Subcutaneous abdominal adipose tissue (tissue), 5 donors: ENCODE measurements around the gene NTM.

Source experiments
- H3K27ac ChIP-seq: one replicate; pipeline ENCODE4 v1.7.0; 2013; ENCODE audit warnings: low read depth, mild to moderate bottlenecking, inconsistent platforms, low read length, moderate library complexity
- H3K27me3 ChIP-seq, 5 donors: one replicate each; pipeline ENCODE4 v1.7.0; 2013; ENCODE audit warnings: low read length in 5 of 5, inconsistent platforms in 1 of 5; ENCODE audit not compliant: control insufficient read depth in 5 of 5, insufficient read depth in 4 of 5
- H3K36me3 ChIP-seq, 5 donors: one replicate each; pipeline ENCODE4 v1.7.0; 2013; ENCODE audit warnings: low read length in 5 of 5; ENCODE audit not compliant: control insufficient read depth in 5 of 5, insufficient read depth in 5 of 5
- H3K4me1 ChIP-seq, 5 donors: one replicate each; pipeline ENCODE4 v1.7.0; 2013; ENCODE audit warnings: low read length in 5 of 5, mild to moderate bottlenecking in 3 of 5, moderate library complexity in 1 of 5; ENCODE audit not compliant: control insufficient read depth in 5 of 5, insufficient read depth in 5 of 5
- H3K4me3 ChIP-seq, 5 donors: one replicate each; pipeline ENCODE4 v1.7.0; 2013; ENCODE audit warnings: low read length in 5 of 5, low read depth in 1 of 5
- H3K9ac ChIP-seq, 5 donors: one replicate each; pipeline ENCODE4 v1.7.0; 2013; ENCODE audit warnings: low read length in 5 of 5, mild to moderate bottlenecking in 4 of 5, moderate library complexity in 3 of 5
- H3K9me3 ChIP-seq, 5 donors: one replicate each; pipeline ENCODE4 v1.7.0; 2013; ENCODE audit warnings: low read length in 5 of 5; ENCODE audit not compliant: control insufficient read depth in 5 of 5
- donor health status: healthy.
- donor health status: healthy.
- donor health status: healthy.
- donor health status: healthy.
- donor health status: healthy.

The NTM gene

GRCh38 chr11:131664816-131665215 lies 294.4 kb downstream of the NTM start:
- H3K36me3 ChIP-seq: no peaks in the 10 kb centered on the region
- H3K9ac ChIP-seq: no peak overlapping the region
- peaks cover 0 to 2% (median 0%) of the 10 kb centered on the region in 5 donors for H3K27me3 ChIP-seq
- H3K9me3 ChIP-seq: no peaks in the 10 kb centered on the region
- no peak overlapping the region for H3K27ac ChIP-seq
- H3K4me1 ChIP-seq: peaks cover 0 to 4% (median 0%) of the 10 kb centered on the region in 5 donors
- no peak overlapping the region for H3K4me3 ChIP-seq

GRCh38 chr11:131665344-131665968 lies 295.0 kb downstream of the NTM start:
- Histone ChIP-seq H3K36me3 (no peaks in the 10 kb centered on the region), H3K9ac (no peak overlapping the region), H3K4me3 (no peak overlapping the region), H3K9me3 (no peaks in the 10 kb centered on the region), H3K4me1 (peaks cover 0 to 4% (median 0%) of the 10 kb centered on the region in 5 donors), H3K27me3 (no peaks in the 10 kb centered on the region), H3K27ac (no peak overlapping the region)

GRCh38 chr11:131666006-131666405 lies 295.6 kb downstream of the NTM start:
- no peak overlapping the region for H3K27ac ChIP-seq

GRCh38 chr11:131666617-131667016 lies 296.2 kb downstream of the NTM start:
- no peak overlapping the region for H3K9ac ChIP-seq
- H3K4me1 ChIP-seq: peaks cover 0 to 4% (median 0%) of the 10 kb centered on the region in 5 donors

More at GRCh38 chr11:131666006-131666405, 295.6 kb downstream of the NTM start:
- no peak overlapping the region for H3K9ac ChIP-seq
- no peaks in the 10 kb centered on the region for H3K36me3 ChIP-seq
- peaks cover 0 to 4% (median 0%) of the 10 kb centered on the region in 5 donors for H3K4me1 ChIP-seq
- no peaks in the 10 kb centered on the region for H3K9me3 ChIP-seq
- no peak overlapping the region for H3K4me3 ChIP-seq
- no peaks in the 10 kb centered on the region for H3K27me3 ChIP-seq

GRCh38 chr11:131667566-131667965 lies 297.2 kb downstream of the NTM start:
- H3K4me3 ChIP-seq: no peak overlapping the region
- H3K27ac ChIP-seq: no peak overlapping the region
- peaks cover 0 to 4% (median 0%) of the 10 kb centered on the region in 5 donors for H3K4me1 ChIP-seq
- H3K27me3 ChIP-seq: no peaks in the 10 kb centered on the region
- no peaks in the 10 kb centered on the region for H3K9me3 ChIP-seq
- H3K36me3 ChIP-seq: no peaks in the 10 kb centered on the region
- no peak overlapping the region for H3K9ac ChIP-seq

More at GRCh38 chr11:131666617-131667016, 296.2 kb downstream of the NTM start:
- H3K36me3 ChIP-seq: no peaks in the 10 kb centered on the region
- no peaks in the 10 kb centered on the region for H3K27me3 ChIP-seq
- H3K9me3 ChIP-seq: no peaks in the 10 kb centered on the region
- no peak overlapping the region for H3K27ac ChIP-seq
- H3K4me3 ChIP-seq: no peak overlapping the region

- H3K27me3 ChIP-seq: no peaks in the 10 kb centered on the region
- H3K9ac ChIP-seq: no peak overlapping the region
- H3K27ac ChIP-seq: no peak overlapping the region
- H3K36me3 ChIP-seq: no peaks in the 10 kb centered on the region
- H3K4me3 ChIP-seq: no peak overlapping the region
- no peaks in the 10 kb centered on the region for H3K9me3 ChIP-seq
- H3K4me1 ChIP-seq: peaks cover 0 to 4% (median 0%) of the 10 kb centered on the region in 5 donors
These were observed 298.3 kb downstream of the NTM start for GRCh38 chr11:131668500-131669400.

- no peaks in the 10 kb centered on the region for H3K9me3 ChIP-seq
- no peak overlapping the region for H3K27ac ChIP-seq
- H3K4me3 ChIP-seq: no peak overlapping the region
- no peak overlapping the region for H3K9ac ChIP-seq
- no peaks in the 10 kb centered on the region for H3K36me3 ChIP-seq
- H3K4me1 ChIP-seq: peaks cover 0 to 4% (median 0%) of the 10 kb centered on the region in 5 donors
- H3K27me3 ChIP-seq: no peaks in the 10 kb centered on the region
These were observed 299.0 kb downstream of the NTM start for GRCh38 chr11:131669401-131669780.

- no peaks in the 10 kb centered on the region for H3K9me3 ChIP-seq
- no peak overlapping the region for H3K27ac ChIP-seq
- no peaks in the 10 kb centered on the region for H3K27me3 ChIP-seq
- H3K4me1 ChIP-seq: peaks cover 0 to 4% (median 0%) of the 10 kb centered on the region in 5 donors
- H3K4me3 ChIP-seq: no peak overlapping the region
- H3K9ac ChIP-seq: no peak overlapping the region
- H3K36me3 ChIP-seq: no peaks in the 10 kb centered on the region
These were observed 300.5 kb downstream of the NTM start for GRCh38 chr11:131670876-131671275.

- H3K4me3 ChIP-seq: no peak overlapping the region
- peaks cover 0 to 4% (median 0%) of the 10 kb centered on the region in 5 donors for H3K4me1 ChIP-seq
- no peak overlapping the region for H3K27ac ChIP-seq
- H3K9ac ChIP-seq: no peak overlapping the region
- H3K9me3 ChIP-seq: no peaks in the 10 kb centered on the region
- H3K36me3 ChIP-seq: no peaks in the 10 kb centered on the region
- H3K27me3 ChIP-seq: no peaks in the 10 kb centered on the region
These were observed 300.9 kb downstream of the NTM start for GRCh38 chr11:131671320-131671719.

- H3K9me3 ChIP-seq: no peaks in the 10 kb centered on the region
- no peak overlapping the region for H3K9ac ChIP-seq
- H3K27me3 ChIP-seq: no peaks in the 10 kb centered on the region
- peaks cover 0 to 4% (median 0%) of the 10 kb centered on the region in 5 donors for H3K4me1 ChIP-seq
- H3K27ac ChIP-seq: no peak overlapping the region
- H3K4me3 ChIP-seq: no peak overlapping the region
- H3K36me3 ChIP-seq: no peaks in the 10 kb centered on the region
These were observed 301.3 kb downstream of the NTM start for GRCh38 chr11:131671734-131672133.
